Measurements from ENCODE around the gene SLC39A10.
"Not testable (repeated sequence)": the region's sequence is repeated elsewhere in the genome, so short reads cannot be mapped to it uniquely, and the experiment has no call there.

SLC39A10 gene

DNA sequence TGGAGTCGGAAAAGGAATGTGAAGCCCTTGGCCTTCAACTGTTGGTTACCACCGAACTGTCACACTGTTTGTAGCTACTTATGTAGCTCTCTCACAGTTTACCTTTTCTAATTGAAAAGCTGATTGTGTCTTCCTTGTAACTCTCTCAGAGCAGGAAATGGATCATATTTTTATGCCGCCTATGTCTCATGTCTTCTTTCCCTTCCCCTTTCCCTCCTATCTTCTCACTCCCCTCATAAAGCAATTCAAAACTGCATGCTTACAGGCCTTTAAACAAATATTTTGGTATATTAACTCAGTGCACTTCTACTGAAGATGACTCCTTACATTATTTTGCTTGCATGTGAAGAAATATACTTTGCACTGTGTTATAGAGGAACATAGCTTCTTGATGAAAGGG lies 6.0 kb downstream of the SLC39A10 start:
- ChIA-PET CTCF (interaction anchor here (0.6 to 11.7 kb wide), 7 partner anchors 10 to 674 kb away, joined by 3 to 214 read pairs (median 4); partner anchors contain the start of gene DNAH7), POLR2A (interaction anchor here (1.4 kb wide), 1 partner anchor 405 kb away, joined by 4 read pairs; the partner anchor contains the start of gene DNAH7)
- TF ChIP-seq, protein P1, sequence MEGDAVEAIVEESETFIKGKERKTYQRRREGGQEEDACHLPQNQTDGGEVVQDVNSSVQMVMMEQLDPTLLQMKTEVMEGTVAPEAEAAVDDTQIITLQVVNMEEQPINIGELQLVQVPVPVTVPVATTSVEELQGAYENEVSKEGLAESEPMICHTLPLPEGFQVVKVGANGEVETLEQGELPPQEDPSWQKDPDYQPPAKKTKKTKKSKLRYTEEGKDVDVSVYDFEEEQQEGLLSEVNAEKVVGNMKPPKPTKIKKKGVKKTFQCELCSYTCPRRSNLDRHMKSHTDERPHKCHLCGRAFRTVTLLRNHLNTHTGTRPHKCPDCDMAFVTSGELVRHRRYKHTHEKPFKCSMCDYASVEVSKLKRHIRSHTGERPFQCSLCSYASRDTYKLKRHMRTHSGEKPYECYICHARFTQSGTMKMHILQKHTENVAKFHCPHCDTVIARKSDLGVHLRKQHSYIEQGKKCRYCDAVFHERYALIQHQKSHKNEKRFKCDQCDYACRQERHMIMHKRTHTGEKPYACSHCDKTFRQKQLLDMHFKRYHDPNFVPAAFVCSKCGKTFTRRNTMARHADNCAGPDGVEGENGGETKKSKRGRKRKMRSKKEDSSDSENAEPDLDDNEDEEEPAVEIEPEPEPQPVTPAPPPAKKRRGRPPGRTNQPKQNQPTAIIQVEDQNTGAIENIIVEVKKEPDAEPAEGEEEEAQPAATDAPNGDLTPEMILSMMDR (IDR thresholded peaks at IDR 0.05; ENCODE audit: insufficient read depth, low read length, missing control alignments), result no peak
- no peak overlapping the region for H3K4me3 ChIP-seq (ENCODE audit: low read depth, low read length)
- DNase-seq (ENCODE audit: low read depth, low spot score), result no peak

DNA sequence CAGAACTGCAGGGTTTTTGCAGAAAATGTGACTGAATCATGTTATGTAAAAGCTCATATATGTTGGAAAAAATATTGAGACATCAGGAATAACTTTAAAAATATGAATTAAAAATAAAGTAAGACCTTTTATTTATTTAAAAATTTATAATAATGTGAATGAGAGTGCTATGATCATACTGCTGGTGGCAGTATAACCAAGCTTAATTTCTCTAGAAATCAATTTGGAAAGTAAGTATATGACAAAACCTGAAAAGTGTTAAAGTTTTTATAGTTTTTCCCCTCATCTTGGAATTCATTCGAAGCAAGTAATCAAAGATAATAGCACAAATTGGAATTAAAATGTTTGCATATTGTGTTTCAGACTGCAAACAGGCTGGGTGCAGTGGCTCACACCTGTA lies 7.5 kb downstream of the SLC39A10 start:
- POLR2A ChIA-PET, result no interaction called here
- no peak overlapping the region for H3K4me3 ChIP-seq (ENCODE audit: low read depth, low read length)
- CTCF ChIA-PET, result interaction anchor here (0.6 to 11.7 kb wide), 13 partner anchors 9 to 403 kb away, joined by 3 to 214 read pairs (median 4); partner anchors contain the start of gene DNAH7
- TF ChIP-seq, protein P1 (IDR thresholded peaks at IDR 0.05; ENCODE audit: insufficient read depth, low read length, missing control alignments), result no peak
- DNase-seq (ENCODE audit: low read depth, low spot score), result no peak

DNA sequence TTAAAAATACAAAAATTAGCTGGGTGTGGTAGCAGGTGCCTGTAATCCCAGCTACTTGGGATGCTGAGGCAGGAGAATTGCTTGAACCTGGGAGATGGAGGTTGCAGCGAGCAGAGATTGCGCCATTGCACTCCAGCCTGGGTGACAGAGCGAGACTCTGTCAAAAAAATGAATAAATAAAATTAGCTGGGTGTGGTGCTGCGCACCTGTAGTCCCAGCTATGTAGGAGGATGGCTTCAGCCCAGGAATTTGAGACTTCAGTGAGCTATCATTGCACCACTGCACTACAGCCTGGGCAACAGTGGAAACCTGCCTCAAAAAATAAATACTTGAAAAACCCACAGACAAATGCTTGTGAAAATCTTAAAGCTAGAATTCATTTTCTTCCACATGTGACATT lies 8.1 kb downstream of the SLC39A10 start:
- ChIA-PET POLR2A (interaction anchor here (1.4 to 1.5 kb wide), 2 partner anchors 9 to 272 kb away, joined by 4 to 9 read pairs; partner anchors contain the start of gene SLC39A10), CTCF (interaction anchor here (0.6 to 11.7 kb wide), 12 partner anchors 8 to 402 kb away, joined by 3 to 214 read pairs (median 6); partner anchors contain the start of gene DNAH7)
- H3K4me3 ChIP-seq (ENCODE audit: low read depth, low read length); DNase-seq (ENCODE audit: low read depth, low spot score): not testable (repeated sequence)

DNA sequence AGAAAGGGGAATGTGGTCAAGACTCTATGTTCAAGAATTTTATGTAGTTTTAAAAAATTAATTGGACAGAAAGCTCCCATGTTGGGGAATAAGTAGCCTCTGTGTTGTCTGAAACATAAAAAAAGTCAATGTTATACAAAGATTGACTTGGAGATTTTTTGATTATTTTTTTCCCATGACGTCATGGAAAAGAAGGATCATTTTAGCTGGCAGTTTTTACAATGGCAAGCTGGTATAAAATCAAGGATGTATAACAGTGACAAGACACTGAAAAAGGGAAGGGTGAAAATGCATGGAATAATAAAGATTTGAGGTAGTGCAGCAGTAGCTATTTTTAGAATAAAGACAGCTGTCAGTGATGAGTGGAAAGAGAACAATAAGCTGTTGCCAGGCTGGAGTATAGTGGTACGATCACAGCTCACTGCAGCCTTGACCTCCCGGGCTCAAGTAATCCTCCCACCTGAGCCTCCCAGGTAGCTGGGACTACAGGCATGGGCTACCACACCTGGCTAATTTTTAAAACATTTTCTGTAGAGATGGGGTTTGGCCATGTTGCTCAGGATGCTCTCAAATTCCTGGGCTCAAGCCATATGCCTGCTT lies 9.2 kb downstream of the SLC39A10 start:
- ChIA-PET CTCF (interaction anchor here (0.6 to 11.7 kb wide), 9 partner anchors 11 to 401 kb away, joined by 3 to 214 read pairs (median 3); partner anchors contain the start of gene DNAH7), POLR2A (interaction anchor here (0.6 to 1.5 kb wide), 5 partner anchors 10 to 402 kb away, joined by 3 to 9 read pairs (median 4); partner anchors contain the start of genes DNAH7 and SLC39A10)
- H3K4me3 ChIP-seq (ENCODE audit: low read depth, low read length), result no peak overlapping the region
- DNase-seq (ENCODE audit: low read depth, low spot score), result no peak
- TF ChIP-seq, protein P1 (IDR thresholded peaks at IDR 0.05; ENCODE audit: insufficient read depth, low read length, missing control alignments), result no peak

DNA sequence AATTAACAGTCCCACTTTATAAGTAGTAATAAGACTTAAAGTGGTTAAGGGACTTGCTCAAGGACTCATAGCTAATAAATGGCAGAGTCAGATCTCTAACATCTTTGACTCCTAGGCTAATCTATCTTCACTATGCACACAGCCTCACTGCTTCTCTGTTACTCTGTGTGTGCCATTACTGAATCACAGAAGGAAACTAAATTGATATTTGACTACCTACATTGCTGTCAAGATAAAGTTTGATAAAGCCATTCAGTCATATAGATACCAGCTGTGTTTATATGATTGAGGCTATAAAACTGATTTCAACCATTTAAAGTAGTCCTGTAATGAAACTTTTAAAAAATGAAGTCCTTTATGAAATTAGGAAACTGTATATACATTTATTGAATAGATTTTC lies 10.9 kb downstream of the SLC39A10 start:
- DNase-seq (ENCODE audit: low read depth, low spot score), result no peak
- TF ChIP-seq, protein P1 (IDR thresholded peaks at IDR 0.05; ENCODE audit: insufficient read depth, low read length, missing control alignments), result no peak
- ChIA-PET CTCF (interaction anchor here (1.0 to 11.7 kb wide), 5 partner anchors 8 to 408 kb away, joined by 3 to 214 read pairs (median 21); partner anchors contain the start of gene DNAH7), POLR2A (no interaction called here)
- H3K4me3 ChIP-seq (ENCODE audit: low read depth, low read length), result no peak overlapping the region

DNA sequence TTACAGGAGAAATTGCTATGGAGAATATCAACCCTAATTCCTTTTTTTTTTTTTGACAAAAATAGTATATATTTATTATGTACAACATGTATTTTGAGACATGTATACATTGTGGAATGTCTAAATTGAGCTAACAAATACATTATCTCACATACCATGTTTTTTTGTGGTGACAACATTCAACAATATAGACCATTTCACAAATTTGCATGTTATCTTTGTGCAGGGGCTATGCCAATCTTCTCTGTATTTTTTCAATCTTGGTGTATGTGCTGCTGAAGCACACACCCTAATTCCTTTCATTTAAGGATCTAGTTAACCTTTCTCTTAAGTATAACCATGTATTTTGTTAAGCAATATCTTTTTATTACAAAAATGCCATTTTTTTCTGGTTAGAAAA lies 13.2 kb downstream of the SLC39A10 start:
- POLR2A ChIA-PET, result no interaction called here
- CTCF ChIA-PET, result interaction anchor here (1.1 to 11.7 kb wide), 4 partner anchors 10 to 397 kb away, joined by 3 to 214 read pairs (median 62); partner anchors contain the start of gene DNAH7
- no peak overlapping the region for H3K4me3 ChIP-seq (ENCODE audit: low read depth, low read length)
- DNase-seq (ENCODE audit: low read depth, low spot score), result no peak
- TF ChIP-seq, protein P1 (IDR thresholded peaks at IDR 0.05; ENCODE audit: insufficient read depth, low read length, missing control alignments), result no peak
